ENCODE data around the gene NKX6-1.

Gene NKX6-1

GRCh38 chr4:84491481-84491880 lies 7.6 kb downstream of the NKX6-1 start:
- DNase-seq (ENCODE audit: extremely low read depth, low read depth): no peak
- no peak for TF ChIP-seq CTCF (IDR thresholded peaks at IDR 0.05; ENCODE audit: low read depth, low read length, missing control alignments)
- no peak overlapping the region for H3K4me3 ChIP-seq (replicated peaks; ENCODE audit: low read depth, low read length)

GRCh38 chr4:84490663-84491062 lies 8.4 kb downstream of the NKX6-1 start:
- DNase-seq (ENCODE audit: extremely low read depth, low read depth): no peak
- no peak for TF ChIP-seq CTCF (IDR thresholded peaks at IDR 0.05; ENCODE audit: low read depth, low read length, missing control alignments)
- H3K4me3 ChIP-seq (replicated peaks; ENCODE audit: low read depth, low read length): no peak overlapping the region

- no peak overlapping the region for H3K4me3 ChIP-seq (replicated peaks; ENCODE audit: low read depth, low read length)
- no peak for DNase-seq (ENCODE audit: extremely low read depth, low read depth)
- TF ChIP-seq CTCF (IDR thresholded peaks at IDR 0.05; ENCODE audit: low read depth, low read length, missing control alignments): no peak
Observed at GRCh38 chr4:84484236-84484635, 14.9 kb downstream of the NKX6-1 start.

- H3K4me3 ChIP-seq (replicated peaks; ENCODE audit: low read depth, low read length): no peak overlapping the region
- DNase-seq (ENCODE audit: extremely low read depth, low read depth): no peak
Observed at GRCh38 chr4:84483688-84484087, 15.4 kb downstream of the NKX6-1 start.

GRCh38 chr4:84482564-84483563 lies 16.2 kb downstream of the NKX6-1 start:
- no peak for DNase-seq (ENCODE audit: extremely low read depth, low read depth)
- TF ChIP-seq CTCF (IDR thresholded peaks at IDR 0.05; ENCODE audit: low read depth, low read length, missing control alignments): peak; percentile 71
- no peak overlapping the region for H3K4me3 ChIP-seq (replicated peaks; ENCODE audit: low read depth, low read length)

More at GRCh38 chr4:84483688-84484087, 15.4 kb downstream of the NKX6-1 start:
- TF ChIP-seq CTCF (IDR thresholded peaks at IDR 0.05; ENCODE audit: low read depth, low read length, missing control alignments): no peak

- H3K4me3 ChIP-seq (replicated peaks; ENCODE audit: low read depth, low read length): no peak overlapping the region
- DNase-seq (ENCODE audit: extremely low read depth, low read depth): no peak
- TF ChIP-seq CTCF (IDR thresholded peaks at IDR 0.05; ENCODE audit: low read depth, low read length, missing control alignments): no peak
Observed at GRCh38 chr4:84481860-84482245, 17.2 kb downstream of the NKX6-1 start.
